H1 (cell line): ENCODE results near the gene ZNF91. TPM values are rescaled to one million over a fixed set of nuclear protein-coding genes. Genes with fewer than 3 reads are reported as not detected.

Source experiments
- CTCF ChIA-PET: fragments of 300-600 bp; sonication (Branson Sonifier 250); formaldehyde crosslinking; loops from one replicate; lab custom pipeline; 2021; ENCODE audit not compliant: partially characterized antibody; lab: Charles Lee
- POLR2A ChIA-PET: fragments of 300-600 bp; sonication (Branson Sonifier 250); formaldehyde crosslinking; loops from one replicate; lab custom pipeline; 2021; ENCODE audit warnings: inconsistent platforms; ENCODE audit not compliant: partially characterized antibody; lab: Charles Lee
- DNase-seq, 2 experiments: peaks; one replicate each; pipeline versions ENCODE4 v3.0.0 to v3.0.0-alpha.2; 2010 to 2022; ENCODE audit warnings: low spot score in 2 of 2, low read depth in 1 of 2, mixed read lengths in 1 of 2
- FAIRE-seq: peaks from 2 replicates; lab custom pipeline; 2011; peaks lifted over from hg19 to GRCh38; lab: Jason Lieb, UNC
- H2AFZ ChIP-seq: 2 replicates; pipeline ENCODE4 v1.8.1; 2012; ENCODE audit warnings: low read length, inconsistent platforms
- H2AK5ac ChIP-seq: 2 replicates; pipeline ENCODE4 v1.6.1; 2013; ENCODE audit warnings: low read depth, low read length
- H2BK120ac ChIP-seq: replicated peaks from 2 replicates; pipeline ENCODE3; 2013; ENCODE audit warnings: low read depth, low read length, inconsistent platforms
- H2BK12ac ChIP-seq: 2 replicates; pipeline ENCODE4 v1.6.1; 2013; ENCODE audit warnings: low read depth, low read length
- H2BK15ac ChIP-seq: 2 replicates; pipeline ENCODE4 v1.6.1; 2013; ENCODE audit warnings: low read length
- H2BK20ac ChIP-seq: 2 replicates; pipeline ENCODE4 v1.6.1; 2013; ENCODE audit warnings: low read length
- H2BK5ac ChIP-seq: 2 replicates; pipeline ENCODE4 v1.6.1; 2013; ENCODE audit warnings: low read depth, low read length
- H3K14ac ChIP-seq: 2 replicates; pipeline ENCODE4 v1.6.1; 2013; ENCODE audit warnings: inconsistent platforms; ENCODE audit not compliant: insufficient read length
- H3K18ac ChIP-seq: 2 replicates; pipeline ENCODE4 v1.6.1; 2013; ENCODE audit warnings: low read length; ENCODE audit errors: extremely low read depth
- H3K23ac ChIP-seq: 2 replicates; pipeline ENCODE4 v1.6.1; 2013; ENCODE audit warnings: inconsistent platforms; ENCODE audit not compliant: insufficient read length
- H3K23me2 ChIP-seq: 2 replicates; pipeline ENCODE4 v1.6.1; 2013; ENCODE audit warnings: low read depth, low read length
- H3K27ac ChIP-seq: 2 replicates; pipeline ENCODE4 v1.6.1; 2011; ENCODE audit warnings: low read depth, low read length, inconsistent platforms
- H3K27me3 ChIP-seq, 4 experiments: replicated peaks in 1 of 4; 1 replicate in 1 of 4; 2 replicates in 3 of 4; pipeline versions ENCODE4 v1.6.1 to v1.8.1; 2011 to 2013; ENCODE audit warnings: low read length in 3 of 4, mild to moderate bottlenecking in 3 of 4, inconsistent platforms in 2 of 4, mixed read lengths in 2 of 4, moderate library complexity in 1 of 4; ENCODE audit not compliant: control insufficient read depth in 3 of 4, insufficient read depth in 3 of 4; ENCODE audit errors: extremely low read depth in 1 of 4
- H3K36me3 ChIP-seq, 4 experiments: 2 replicates each; pipeline versions ENCODE4 v1.6.1 to v1.8.1; 2011 to 2013; ENCODE audit warnings: mild to moderate bottlenecking in 4 of 4, low read length in 3 of 4, moderate library complexity in 2 of 4, control low read depth in 1 of 4, inconsistent platforms in 1 of 4; ENCODE audit not compliant: insufficient read depth in 4 of 4, control insufficient read depth in 2 of 4
- H3K4ac ChIP-seq: replicated peaks from 2 replicates; pipeline ENCODE3; 2013; ENCODE audit warnings: low read length, low read depth, mixed read lengths, inconsistent platforms; ENCODE audit not compliant: insufficient read length
- H3K4me1 ChIP-seq, 4 experiments: replicated peaks in 1 of 4; 1 replicate in 1 of 4; 2 replicates in 3 of 4; pipeline versions ENCODE4 v1.6.1 to v1.8.1; 2011 to 2013; ENCODE audit warnings: low read length in 3 of 4, inconsistent platforms in 2 of 4, mixed read lengths in 1 of 4; ENCODE audit not compliant: insufficient read depth in 4 of 4, control insufficient read depth in 3 of 4
- H3K4me2 ChIP-seq, 2 experiments: 2 replicates each; pipeline versions ENCODE4 v1.6.1 to v1.8.1; 2011 to 2013; ENCODE audit warnings: low read depth in 2 of 2, low read length in 2 of 2, control low read depth in 1 of 2, inconsistent platforms in 1 of 2, mild to moderate bottlenecking in 1 of 2; ENCODE audit not compliant: insufficient read depth in 1 of 2
- H3K4me3 ChIP-seq, 4 experiments: fragments of 200-600, 300-600 bp in 1 of 4; sonication (generic), shearing (Covaris generic), sonication (Bioruptor Twin) in 1 of 4; 2 replicates each; pipeline versions ENCODE4 v1.5.1 to v1.8.1; 2011 to 2016; ENCODE audit warnings: low read length in 4 of 4, low read depth in 3 of 4, control low read depth in 2 of 4, inconsistent platforms in 2 of 4, mild to moderate bottlenecking in 2 of 4, mixed read lengths in 1 of 4, moderate library complexity in 1 of 4; ENCODE audit not compliant: insufficient read depth in 2 of 4; ENCODE audit errors: extremely low read depth in 1 of 4
- H3K56ac ChIP-seq: replicated peaks from 2 replicates; pipeline ENCODE3; 2013; ENCODE audit warnings: low read depth, mild to moderate bottlenecking, mixed read lengths, low read length, inconsistent platforms; ENCODE audit not compliant: insufficient read length
- H3K79me1 ChIP-seq: 2 replicates; pipeline ENCODE4 v1.6.1; 2013; ENCODE audit warnings: low read depth, low read length, control low read depth
- H3K79me2 ChIP-seq, 2 experiments: 2 replicates each; pipeline versions ENCODE4 v1.6.1 to v1.8.1; 2012 to 2013; ENCODE audit warnings: low read length in 2 of 2, mild to moderate bottlenecking in 2 of 2, inconsistent platforms in 1 of 2; ENCODE audit not compliant: insufficient read depth in 2 of 2, control insufficient read depth in 1 of 2
- H3K9ac ChIP-seq, 4 experiments: replicated peaks in 1 of 4; 1 replicate in 1 of 4; 2 replicates in 3 of 4; pipeline versions ENCODE4 v1.6.1 to v1.8.1; 2011 to 2013; ENCODE audit warnings: low read depth in 3 of 4, low read length in 3 of 4, control low read depth in 2 of 4, mild to moderate bottlenecking in 2 of 4, moderate library complexity in 2 of 4, inconsistent platforms in 1 of 4; ENCODE audit errors: extremely low read depth in 1 of 4
- H3K9me3 ChIP-seq, 2 experiments: 2 replicates each; pipeline versions ENCODE4 v1.6.1 to v1.8.1; 2012 to 2013; ENCODE audit warnings: mild to moderate bottlenecking in 2 of 2, moderate library complexity in 2 of 2, control low read depth in 1 of 2, inconsistent platforms in 1 of 2, low read depth in 1 of 2, low read length in 1 of 2, mixed read lengths in 1 of 2; ENCODE audit not compliant: insufficient read depth in 2 of 2
- H4K20me1 ChIP-seq, 2 experiments: replicated peaks in 1 of 2; 2 replicates each; pipeline versions ENCODE3 to v1.8.1; 2011 to 2013; ENCODE audit warnings: inconsistent platforms in 2 of 2, low read length in 2 of 2, mild to moderate bottlenecking in 1 of 2; ENCODE audit not compliant: insufficient read depth in 2 of 2, control insufficient read depth in 1 of 2
- H4K5ac ChIP-seq: 2 replicates; pipeline ENCODE4 v1.6.1; 2013; ENCODE audit warnings: low read length, low read depth, mixed read lengths, inconsistent platforms; ENCODE audit not compliant: insufficient read length
- H4K8ac ChIP-seq: 2 replicates; pipeline ENCODE4 v1.8.0; 2013; ENCODE audit warnings: mild to moderate bottlenecking, moderate library complexity, low read length, inconsistent platforms; ENCODE audit not compliant: insufficient read depth; ENCODE audit errors: extremely low read depth
- H4K91ac ChIP-seq: replicated peaks from 2 replicates; pipeline ENCODE3; 2013; ENCODE audit warnings: low read length, mixed read lengths, inconsistent platforms; ENCODE audit not compliant: insufficient read length
- BCL11A ChIP-seq, 2 experiments: IDR thresholded peaks; one replicate each; pipeline ENCODE4 v1.6.1; 2011; ENCODE audit warnings: low read depth in 2 of 2, low read length in 2 of 2, mild to moderate bottlenecking in 2 of 2
- CREB1 ChIP-seq: IDR thresholded peaks from 2 replicates; pipeline ENCODE4 v1.6.1; 2012; ENCODE audit warnings: inconsistent platforms
- GABPA ChIP-seq: IDR thresholded peaks from 2 replicates; pipeline ENCODE4 v1.6.1; 2011; ENCODE audit warnings: mild to moderate bottlenecking, low read length, moderate library complexity, borderline replicate concordance; ENCODE audit not compliant: insufficient read depth
- HDAC2 ChIP-seq, 2 experiments: fragments of 300-600 bp in 1 of 2; sonication (generic) in 1 of 2; IDR thresholded peaks; 2 replicates each; pipeline ENCODE4 v1.6.1; 2011 to 2012; ENCODE audit warnings: low read depth in 2 of 2, low read length in 2 of 2, mild to moderate bottlenecking in 2 of 2, moderate library complexity in 2 of 2, borderline replicate concordance in 1 of 2, inconsistent platforms in 1 of 2
- HDAC6 ChIP-seq: IDR thresholded peaks from one replicate; pipeline ENCODE4 v1.7.1; 2012; ENCODE audit warnings: low read depth, mild to moderate bottlenecking, inconsistent platforms, low read length, moderate library complexity
- PHF8 ChIP-seq: fragments of 200-600 bp; sonication (generic); conservative IDR thresholded peaks from 2 replicates; pipeline ENCODE4 v1.7.1; 2012; ENCODE audit warnings: low read depth, mild to moderate bottlenecking, inconsistent platforms, low read length, moderate library complexity
- RAD21 ChIP-seq, 2 experiments: IDR thresholded peaks in 1 of 2; conservative IDR thresholded peaks in 1 of 2; 2 replicates each; pipeline ENCODE4 v1.6.1; 2011; ENCODE audit warnings: low read depth in 2 of 2, low read length in 2 of 2, improper control_type of control experiment in 1 of 2, inconsistent platforms in 1 of 2, mild to moderate bottlenecking in 1 of 2, moderate library complexity in 1 of 2
- SP1 ChIP-seq: IDR thresholded peaks from 2 replicates; pipeline ENCODE4 v1.6.1; 2011; ENCODE audit warnings: low read depth, low read length
- SP2 ChIP-seq: IDR thresholded peaks from 2 replicates; pipeline ENCODE4 v1.6.1; 2012; ENCODE audit warnings: mild to moderate bottlenecking, low read length, inconsistent platforms
- SUZ12 ChIP-seq: fragments of 200-600 bp; sonication (generic); IDR thresholded peaks from 2 replicates; pipeline ENCODE4 v1.6.1; 2012; ENCODE audit warnings: mild to moderate bottlenecking, inconsistent platforms, low read length, moderate library complexity, mixed read lengths
- TCF12 ChIP-seq: IDR thresholded peaks from 2 replicates; pipeline ENCODE4 v1.6.1; 2011; ENCODE audit warnings: low read depth, mild to moderate bottlenecking, low read length
- TEAD4 ChIP-seq: IDR thresholded peaks from 2 replicates; pipeline ENCODE4 v1.6.1; 2012; ENCODE audit warnings: low read depth, low read length, inconsistent platforms, mixed read lengths
- ZNF274 ChIP-seq: IDR thresholded peaks from 2 replicates; pipeline ENCODE4 v1.7.0; 2012; ENCODE audit warnings: low read length, borderline replicate concordance; ENCODE audit errors: extremely low read depth
- WGBS, 2 experiments: shearing (Covaris generic) in 1 of 2; methylation state at CpG; one replicate each; pipeline versions ENCODE4 v1.1.6 to v1.1.7; 2013 to 2015; ENCODE audit warnings: low lambda C conversion rate in 2 of 2, mixed read lengths in 2 of 2, inconsistent platforms in 1 of 2, low coverage in 1 of 2, missing lambda C conversion rate in 1 of 2; ENCODE audit not compliant: insufficient replicate concordance in 2 of 2, insufficient coverage in 1 of 2, insufficient read length in 1 of 2; ENCODE audit errors: extremely low coverage in 1 of 2, missing lambda C conversion rate in 1 of 2; 5-methylcytosine and 5-hydroxymethylcytosine counted together
- polyA plus RNA-seq, 7 experiments: library from polyadenylated mRNA; depleted of rRNA in 3 of 7; stranded (reverse) in 5 of 7; unstranded in 2 of 7; fragments of >200 nt in 5 of 7; fragments of 200-250 nt in 2 of 7; gene quantifications; 1 replicate in 5 of 7; 2 replicates in 1 of 7; 4 replicates in 1 of 7; pipeline versions ENCODE4 v1.2.1 to v1.2.3, GENCODE V29; 2011 to 2013; ENCODE audit warnings: missing spikeins in 2 of 7, mixed read lengths in 2 of 7
- total RNA-seq: library from RNA; stranded (reverse); fragmentation: NEBNext Ultra II Directional; extraction: Animal tissue kit (Norgen Biotek cat#: 25700); gene quantifications from 2 replicates; pipeline ENCODE4 v1.2.1, GENCODE V29; 2021

The ZNF91 gene
- total and polyA plus RNA-seq, 2 of the 8 experiments (the other 6 are each of a cell fraction or from before 2014, with no cell fraction given), result 16.5 to 35.1 TPM

DNA sequence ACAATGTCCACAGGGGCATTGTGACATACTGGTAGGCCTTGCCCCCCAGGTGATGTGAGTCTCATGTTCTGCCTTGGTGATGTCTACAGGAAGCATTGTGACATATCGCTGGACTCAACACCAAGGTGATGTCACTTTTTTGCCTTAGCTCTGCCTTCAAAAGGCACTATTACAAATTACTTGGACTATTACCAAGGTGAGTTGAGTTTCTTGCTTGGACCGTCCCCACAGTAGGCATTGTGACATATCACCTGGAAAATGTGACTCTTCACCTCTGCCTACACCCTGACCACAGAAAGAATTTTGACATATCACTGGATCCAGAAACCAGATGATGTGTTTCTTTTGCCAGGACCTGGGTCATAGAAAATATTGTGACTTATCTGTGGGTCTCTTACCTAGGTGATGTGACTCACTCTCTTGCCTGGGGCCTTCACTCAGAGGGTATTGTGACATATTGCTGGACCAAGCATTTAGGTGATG, 84.5 kb downstream of the ZNF91 start:
- no peak overlapping the region for H3K18ac ChIP-seq
- no peak for TF ChIP-seq CREB1
- no peak for TF ChIP-seq TCF12
- no peak for TF ChIP-seq HDAC2 (IDR thresholded peaks at IDR 0.05; ENCODE audit: borderline replicate concordance in 1 of 2, low read depth in 2 of 2, low read length in 2 of 2)
- TF ChIP-seq GABPA, result no peak
- no peak for TF ChIP-seq SP1
- no peak for TF ChIP-seq PHF8
- no peak for TF ChIP-seq RAD21 (IDR thresholded peaks at IDR 0.05 in 1 of 2, conservative IDR thresholded peaks at IDR 0.05 in 1 of 2; ENCODE audit: low read depth in 2 of 2, low read length in 2 of 2)
- TF ChIP-seq HDAC6, result no peak
- no peak for TF ChIP-seq SP2
- no peak for TF ChIP-seq ZNF274
- no peak for TF ChIP-seq SUZ12
- no peak for TF ChIP-seq TEAD4
- no peak for TF ChIP-seq BCL11A (IDR thresholded peaks at IDR 0.05; ENCODE audit: low read depth in 2 of 2, low read length in 2 of 2)
- TF ChIP-seq, all 59 proteins: peak for 0
- H3K23ac ChIP-seq, result no peak overlapping the region
- H4K20me1 ChIP-seq, result no peaks in the 10 kb centered on the region
- no peak overlapping the region for H4K8ac ChIP-seq
- H3K79me1 ChIP-seq, result no peaks in the 10 kb centered on the region
- no peak for FAIRE-seq
- ChIA-PET CTCF (no interaction called here), POLR2A (no interaction called here)
- no peak overlapping the region for H4K91ac ChIP-seq
- H2BK12ac ChIP-seq, result no peak overlapping the region
- DNase-seq, result no peak
- peaks cover 0 to 1% (median 0%) of the 10 kb centered on the region in 4 experiments; a peak in 1 of 7 replicates for H3K27me3 ChIP-seq
- H2BK5ac ChIP-seq, result no peak overlapping the region
- H2AK5ac ChIP-seq, result no peak overlapping the region
- WGBS, 2 experiments, result 76% methylated on average over 2 of the region's 2 CpGs; no CpG with 5 or more reads in 1 of the 2 experiments
- H3K4me3 ChIP-seq, result no peak overlapping the region
- peaks cover 53 to 84% of the 10 kb centered on the region in 2 experiments for H3K9me3 ChIP-seq
- H2BK15ac ChIP-seq, result no peak overlapping the region
- no peak overlapping the region for H2AFZ ChIP-seq
- H3K56ac ChIP-seq, result no peak overlapping the region
- H3K9ac ChIP-seq, result no peak overlapping the region
- no peaks in the 10 kb centered on the region; a peak in 1 of 8 replicates for H3K36me3 ChIP-seq
- no peaks in the 10 kb centered on the region for H3K4me1 ChIP-seq
- no peak overlapping the region for H3K4ac ChIP-seq
- H3K79me2 ChIP-seq, result no peaks in the 10 kb centered on the region
- H3K4me2 ChIP-seq, result no peak overlapping the region
- no peak overlapping the region for H2BK20ac ChIP-seq
- H3K14ac ChIP-seq, result no peak overlapping the region
- no peak overlapping the region for H4K5ac ChIP-seq
- H2BK120ac ChIP-seq, result no peak overlapping the region
- no peaks in the 10 kb centered on the region for H3K23me2 ChIP-seq
- H3K27ac ChIP-seq, result no peak overlapping the region
